Measurements from ENCODE around the gene GPR78. TPM values are rescaled to one million over a fixed set of nuclear protein-coding genes. Genes with fewer than 3 reads are reported as not detected.

The GPR78 gene
- total and polyA plus RNA-seq, 2 of the 4 experiments (the other 2 are of a cell fraction): under 0.01 to 0.10 TPM

DNA sequence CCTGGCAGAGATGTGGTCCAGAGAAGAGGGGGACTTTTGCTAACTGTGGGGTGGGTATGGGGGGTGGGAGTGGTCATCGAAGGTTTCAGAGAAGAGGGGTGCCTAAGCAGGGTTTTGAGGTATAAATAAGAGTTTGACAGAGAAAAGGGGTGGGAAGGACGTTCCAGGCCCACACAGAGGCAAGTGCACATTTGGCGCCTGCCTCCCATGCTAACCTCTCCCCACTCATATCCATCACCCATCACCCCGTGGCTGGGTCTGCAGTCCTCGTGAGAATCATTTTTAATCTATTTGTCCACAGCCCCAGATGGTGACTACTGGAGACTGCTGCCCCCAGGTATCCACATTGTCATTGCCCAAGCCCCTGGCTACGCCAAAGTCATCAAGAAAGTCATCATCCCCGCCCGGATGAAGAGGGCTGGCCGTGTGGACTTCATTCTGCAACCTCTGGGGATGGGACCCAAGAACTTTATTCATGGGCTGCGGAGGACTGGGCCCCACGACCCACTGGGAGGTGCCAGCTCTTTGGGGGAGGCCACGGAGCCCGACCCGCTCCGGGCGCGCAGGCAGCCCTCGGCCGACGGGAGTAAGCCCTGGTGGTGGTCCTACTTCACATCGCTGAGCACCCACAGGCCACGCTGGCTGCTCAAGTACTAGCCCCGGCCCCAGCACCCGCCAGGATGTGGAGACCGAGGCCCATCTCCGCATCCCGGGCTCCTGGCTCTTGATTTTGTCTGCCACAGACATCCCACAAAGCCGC lies 38.9 kb downstream of the GPR78 start:
- Histone ChIP-seq H3K14ac (replicated peaks; ENCODE audit: low read depth, low read length) (no peak overlapping the region), H2BK5ac (ENCODE audit: low read depth, low read length, poor library complexity, severe bottlenecking) (no peak overlapping the region), H3K18ac (ENCODE audit: low read depth, low read length) (no peak overlapping the region), H3K27ac (ENCODE audit: insufficient read depth, low read length) (no peak overlapping the region), H4K91ac (ENCODE audit: insufficient read depth, low read depth, low read length) (no peak overlapping the region), H2BK15ac (ENCODE audit: low read depth, low read length) (no peak overlapping the region), H3K9me3 (ENCODE audit: control insufficient read depth, insufficient read depth, low read length) (no peaks in the 10 kb centered on the region), H3K9me1 (ENCODE audit: insufficient read depth, low read length) (no peaks in the 10 kb centered on the region), H4K20me1 (ENCODE audit: insufficient read depth, low read length) (no peaks in the 10 kb centered on the region), H3K56ac (ENCODE audit: extremely low read depth, insufficient read depth, low read length) (no peak overlapping the region), H3K4me3 (ENCODE audit: insufficient read depth, low read depth, low read length) (no peak overlapping the region), H3K4ac (ENCODE audit: low read depth, low read length) (no peak overlapping the region), H2BK120ac (ENCODE audit: low read depth, low read length) (no peak overlapping the region), H3K79me1 (ENCODE audit: low read depth in 1 of 2, low read length in 2 of 2) (no peaks in the 10 kb centered on the region), H2AK9ac (replicated peaks; ENCODE audit: low read depth, low read length, poor library complexity) (no peak overlapping the region), H4K8ac (ENCODE audit: low read depth in 2 of 2, low read length in 2 of 2) (no peak overlapping the region), H3K36me3 (ENCODE audit: control insufficient read depth, insufficient read depth, low read length) (peaks cover 34% of the 10 kb centered on the region; the same call in 1 of the 2 replicates), H3K4me2 (ENCODE audit: low read depth, low read length) (no peak overlapping the region), H3K27me3 (ENCODE audit: control insufficient read depth, insufficient read depth, low read length) (no peaks in the 10 kb centered on the region; the same call in 1 of the 2 replicates), H3K23ac (ENCODE audit: low read depth, low read length) (no peak overlapping the region), H2AFZ (replicated peaks; ENCODE audit: low read length, poor library complexity) (no peak overlapping the region), H3K9ac (ENCODE audit: low read depth, low read length) (no peak overlapping the region), H2AK5ac (ENCODE audit: low read depth, low read length) (no peak overlapping the region), H3K4me1 (ENCODE audit: control insufficient read depth, insufficient read depth, low read length) (no peaks in the 10 kb centered on the region), H4K5ac (ENCODE audit: low read depth, low read length) (no peak overlapping the region), H2BK20ac (ENCODE audit: low read depth, low read length) (no peak overlapping the region)
- intact Hi-C loops (cut with micrococcal nuclease): no loop called here
- in situ Hi-C loops (cut with MboI; ENCODE audit: low sequenced_read_pairs): loop anchor here (25.0 kb wide), 1 partner anchor 407 kb away; no protein-coding TSS in a partner anchor
- dilution Hi-C loops (cut with HindIII; ENCODE audit: low sequenced_read_pairs, unreplicated experiment): no loop called here
- no peak for ATAC-seq (ENCODE audit: low read depth)
- POLR2A ChIA-PET (ENCODE audit: unreplicated experiment): no interaction called here
- 75% methylated on average over 16 of the region's 28 CpGs; no CpG with 5 or more reads in 1 of the 2 experiments for WGBS, 2 experiments (ENCODE audit: extremely low coverage in 2 of 2, insufficient read length in 1 of 2)
- no peak for DNase-seq
- BruUV-seq (replicated peaks): no TSS peak
- CTCF ChIA-PET: interaction anchor here (0.6 kb wide), 2 partner anchors 12 to 465 kb away, joined by 3 to 4 read pairs; no protein-coding TSS in a partner anchor
- TF ChIP-seq RFX5 (IDR thresholded peaks at IDR 0.05; ENCODE audit: low read depth, low read length): no peak
- no peak for TF ChIP-seq FOS (IDR thresholded peaks at IDR 0.05; ENCODE audit: low read depth, low read length)
- TF ChIP-seq BHLHE40 (IDR thresholded peaks at IDR 0.05; ENCODE audit: low read depth, low read length): no peak
- no peak for TF ChIP-seq RCOR1 (IDR thresholded peaks at IDR 0.05; ENCODE audit: insufficient replicate concordance, low read length)
- TF ChIP-seq, protein P1, sequence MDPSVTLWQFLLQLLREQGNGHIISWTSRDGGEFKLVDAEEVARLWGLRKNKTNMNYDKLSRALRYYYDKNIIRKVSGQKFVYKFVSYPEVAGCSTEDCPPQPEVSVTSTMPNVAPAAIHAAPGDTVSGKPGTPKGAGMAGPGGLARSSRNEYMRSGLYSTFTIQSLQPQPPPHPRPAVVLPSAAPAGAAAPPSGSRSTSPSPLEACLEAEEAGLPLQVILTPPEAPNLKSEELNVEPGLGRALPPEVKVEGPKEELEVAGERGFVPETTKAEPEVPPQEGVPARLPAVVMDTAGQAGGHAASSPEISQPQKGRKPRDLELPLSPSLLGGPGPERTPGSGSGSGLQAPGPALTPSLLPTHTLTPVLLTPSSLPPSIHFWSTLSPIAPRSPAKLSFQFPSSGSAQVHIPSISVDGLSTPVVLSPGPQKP (IDR thresholded peaks at IDR 0.05; ENCODE audit: borderline replicate concordance, low read depth, low read length): no peak
- no peak for TF ChIP-seq CHD1 (IDR thresholded peaks at IDR 0.05; ENCODE audit: low read depth, low read length)
- no peak for TF ChIP-seq SMC3 (IDR thresholded peaks at IDR 0.05; ENCODE audit: low read depth, low read length)
- no peak for TF ChIP-seq MAFK (IDR thresholded peaks at IDR 0.05; ENCODE audit: low read depth, low read length)
- no peak for TF ChIP-seq POLR2A (IDR thresholded peaks at IDR 0.05; ENCODE audit: low read depth, low read length)
- no peak for TF ChIP-seq MAZ (IDR thresholded peaks at IDR 0.05; ENCODE audit: borderline replicate concordance, low read depth, low read length)
- TF ChIP-seq, protein P2, sequence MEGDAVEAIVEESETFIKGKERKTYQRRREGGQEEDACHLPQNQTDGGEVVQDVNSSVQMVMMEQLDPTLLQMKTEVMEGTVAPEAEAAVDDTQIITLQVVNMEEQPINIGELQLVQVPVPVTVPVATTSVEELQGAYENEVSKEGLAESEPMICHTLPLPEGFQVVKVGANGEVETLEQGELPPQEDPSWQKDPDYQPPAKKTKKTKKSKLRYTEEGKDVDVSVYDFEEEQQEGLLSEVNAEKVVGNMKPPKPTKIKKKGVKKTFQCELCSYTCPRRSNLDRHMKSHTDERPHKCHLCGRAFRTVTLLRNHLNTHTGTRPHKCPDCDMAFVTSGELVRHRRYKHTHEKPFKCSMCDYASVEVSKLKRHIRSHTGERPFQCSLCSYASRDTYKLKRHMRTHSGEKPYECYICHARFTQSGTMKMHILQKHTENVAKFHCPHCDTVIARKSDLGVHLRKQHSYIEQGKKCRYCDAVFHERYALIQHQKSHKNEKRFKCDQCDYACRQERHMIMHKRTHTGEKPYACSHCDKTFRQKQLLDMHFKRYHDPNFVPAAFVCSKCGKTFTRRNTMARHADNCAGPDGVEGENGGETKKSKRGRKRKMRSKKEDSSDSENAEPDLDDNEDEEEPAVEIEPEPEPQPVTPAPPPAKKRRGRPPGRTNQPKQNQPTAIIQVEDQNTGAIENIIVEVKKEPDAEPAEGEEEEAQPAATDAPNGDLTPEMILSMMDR (conservative IDR thresholded peaks at IDR 0.05; ENCODE audit: low read depth, low read length): no peak
- no peak for TF ChIP-seq NFE2L2 (IDR thresholded peaks at IDR 0.05; ENCODE audit: low read depth, low read length)
- TF ChIP-seq MXI1 (IDR thresholded peaks at IDR 0.05; ENCODE audit: borderline replicate concordance, low read depth, low read length): no peak
- TF ChIP-seq, protein P3, sequence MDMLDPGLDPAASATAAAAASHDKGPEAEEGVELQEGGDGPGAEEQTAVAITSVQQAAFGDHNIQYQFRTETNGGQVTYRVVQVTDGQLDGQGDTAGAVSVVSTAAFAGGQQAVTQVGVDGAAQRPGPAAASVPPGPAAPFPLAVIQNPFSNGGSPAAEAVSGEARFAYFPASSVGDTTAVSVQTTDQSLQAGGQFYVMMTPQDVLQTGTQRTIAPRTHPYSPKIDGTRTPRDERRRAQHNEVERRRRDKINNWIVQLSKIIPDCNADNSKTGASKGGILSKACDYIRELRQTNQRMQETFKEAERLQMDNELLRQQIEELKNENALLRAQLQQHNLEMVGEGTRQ (IDR thresholded peaks at IDR 0.05; ENCODE audit: low read depth, low read length): no peak
- TF ChIP-seq CEBPB (IDR thresholded peaks at IDR 0.05; ENCODE audit: low read depth, low read length): no peak

All from IMR-90 (cell line).